SIG-M5 (cell line): ENCODE results near the gene MYB.

Experiments used
- DNase-seq: peaks from one replicate; lab custom pipeline; 2025; lab: John Stamatoyannopoulos, UW

MYB gene

DNA sequence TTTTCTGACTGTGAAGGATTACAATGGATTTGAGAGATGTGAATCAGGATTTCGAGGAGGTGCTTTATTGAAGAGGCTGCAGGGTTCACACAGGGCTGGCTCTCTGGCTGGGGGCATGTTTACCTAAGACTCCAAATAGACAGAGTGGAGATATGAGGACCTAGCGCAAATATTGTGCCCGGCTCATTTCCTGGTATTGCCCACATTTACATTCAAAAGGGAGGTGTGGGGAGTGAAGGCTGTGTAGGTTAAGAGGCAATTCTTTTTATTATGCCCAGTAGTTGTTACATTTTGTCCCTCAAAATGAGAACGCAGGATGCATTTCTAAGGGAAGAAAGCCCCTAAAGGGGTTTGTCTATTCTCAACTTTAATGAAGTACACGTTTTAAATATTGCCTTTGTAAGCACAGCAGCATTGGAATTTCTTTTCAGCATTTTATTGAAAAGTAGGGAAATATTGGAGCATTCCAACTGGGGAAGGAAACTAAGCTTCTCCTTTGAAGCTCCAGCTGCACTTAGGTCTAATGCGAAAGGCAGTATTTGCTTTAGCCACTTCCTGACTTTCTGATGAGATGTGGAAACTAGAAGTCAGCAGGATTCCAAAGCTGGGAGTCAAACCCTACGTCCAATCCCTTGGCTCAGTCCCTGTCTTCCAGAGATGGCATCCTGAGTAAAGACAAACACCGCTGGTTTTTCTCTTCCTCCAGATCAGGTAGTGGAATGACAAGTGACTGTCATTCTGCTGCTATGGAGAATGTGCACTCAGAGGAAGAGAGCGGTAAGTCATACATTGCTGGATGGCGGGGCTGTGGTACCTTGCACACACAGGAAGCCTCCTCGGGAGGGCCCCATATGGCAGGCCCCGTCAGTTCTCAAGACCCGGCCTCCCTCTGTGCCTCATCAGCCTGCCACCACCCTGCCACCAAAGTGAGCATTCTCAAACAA lies 70.7 kb downstream of the MYB start:
- no peak for DNase-seq

DNA sequence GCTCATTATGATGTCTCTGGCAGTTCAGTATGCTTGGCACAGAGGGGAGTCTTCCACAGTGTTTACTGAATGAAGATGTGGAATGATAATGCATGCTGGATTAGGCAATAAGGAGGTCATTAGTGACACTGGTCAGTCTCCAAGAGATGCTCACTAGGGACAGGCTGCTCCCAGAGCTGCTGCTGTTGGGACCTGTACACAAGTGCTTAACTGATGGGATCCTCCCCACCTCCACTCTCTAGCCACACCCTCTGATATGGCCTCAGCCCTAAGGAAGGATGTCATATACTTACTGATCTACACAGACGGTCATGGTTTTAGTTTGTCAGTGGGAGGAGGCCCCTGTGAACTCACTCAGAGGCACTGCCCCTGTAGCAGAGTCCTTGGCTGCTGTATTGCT lies 73.4 kb downstream of the MYB start:
- no peak for DNase-seq

DNA sequence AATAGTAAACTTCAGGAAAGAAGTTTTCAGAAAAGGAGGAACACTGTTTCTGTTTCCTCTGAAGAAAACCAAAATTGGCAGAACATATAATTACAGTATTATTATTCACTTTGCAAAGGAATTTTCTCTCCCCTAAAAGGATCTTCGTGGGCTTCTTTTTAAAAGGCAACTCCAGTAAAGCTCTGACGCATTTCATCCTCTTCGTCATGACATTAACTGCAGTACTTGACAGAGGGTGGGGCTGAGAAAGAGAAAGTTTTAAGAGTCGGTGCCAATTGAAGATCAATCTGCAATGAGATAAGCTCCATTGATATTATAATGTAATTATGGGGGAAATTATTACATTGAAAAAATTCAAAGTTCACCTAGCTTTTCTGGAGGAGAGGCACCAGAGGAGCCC lies 75.8 kb downstream of the MYB start:
- DNase-seq = no peak

DNA sequence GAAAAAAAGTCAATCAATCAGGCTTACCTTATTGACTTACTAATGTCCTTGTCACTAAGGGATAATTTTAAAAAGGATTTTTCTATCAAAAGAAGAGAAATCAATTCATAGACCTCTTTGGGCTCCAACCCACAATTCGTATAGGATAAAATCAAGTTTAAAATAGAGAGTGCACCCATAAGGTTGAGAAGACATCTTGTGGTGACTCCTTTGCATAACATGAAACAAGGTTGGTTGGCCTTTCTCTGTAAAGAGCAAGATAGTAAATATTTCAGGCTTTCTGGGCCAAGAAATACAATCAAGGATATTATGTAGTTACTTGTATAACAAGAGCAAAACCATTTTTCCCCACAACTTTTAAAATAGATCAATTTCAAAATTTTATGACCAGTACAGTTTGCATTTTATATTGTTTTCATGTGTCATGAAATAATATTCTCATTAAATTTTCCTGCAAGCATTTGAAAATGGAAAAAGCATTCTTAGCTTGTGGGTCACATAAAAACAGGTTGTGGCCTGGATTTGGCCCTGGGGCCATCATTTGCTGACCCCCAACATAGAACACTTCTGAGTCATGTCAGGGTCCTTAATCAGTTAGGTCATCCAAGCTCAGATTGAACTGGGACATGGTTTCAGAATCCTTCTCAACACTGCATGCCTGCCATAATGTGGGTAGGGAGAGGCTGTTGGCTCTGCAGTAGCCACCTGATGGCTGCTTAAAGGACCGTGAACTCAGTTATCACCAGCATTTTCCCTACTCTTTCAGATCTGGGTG lies 76.7 kb downstream of the MYB start:
- DNase-seq = no peak

DNA sequence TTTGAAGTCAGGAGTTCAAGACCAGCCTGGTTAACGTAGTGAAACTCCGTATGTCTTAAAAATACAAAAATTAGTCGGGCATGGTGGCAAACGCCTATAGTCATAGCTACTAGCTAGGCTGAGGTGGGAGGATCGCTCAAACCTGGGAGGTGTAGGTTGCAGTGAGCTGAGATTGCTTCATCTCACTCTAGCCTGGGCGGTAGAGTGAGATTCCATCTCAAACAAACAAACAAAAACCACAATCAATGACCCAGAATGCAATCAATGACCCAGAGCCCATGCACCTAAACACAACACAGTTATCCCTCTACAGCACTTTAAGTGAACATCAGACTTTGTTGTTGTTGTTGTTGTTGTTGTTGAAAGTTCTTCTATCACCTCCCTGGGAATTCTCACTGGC lies 77.9 kb downstream of the MYB start:
- no peak for DNase-seq

DNA sequence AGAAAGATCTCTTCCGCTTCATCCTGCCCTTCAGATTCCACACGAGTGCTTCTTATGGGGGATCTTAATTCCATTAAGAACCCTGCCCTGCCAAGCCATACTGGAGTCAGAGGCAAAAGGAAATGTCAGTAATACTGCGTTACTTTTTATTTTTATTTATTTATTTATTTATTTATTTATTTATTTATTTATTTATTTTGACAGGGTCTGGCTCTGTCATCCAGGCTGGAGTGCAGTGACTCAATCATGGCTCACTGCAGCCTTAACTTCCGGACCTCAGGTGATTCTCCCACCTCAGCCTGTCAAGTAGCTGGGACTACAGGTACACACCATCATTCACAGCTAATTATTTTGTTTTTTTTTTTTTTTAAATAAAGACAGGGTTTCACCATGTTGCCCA lies 79.5 kb downstream of the MYB start:
- no peak for DNase-seq

DNA sequence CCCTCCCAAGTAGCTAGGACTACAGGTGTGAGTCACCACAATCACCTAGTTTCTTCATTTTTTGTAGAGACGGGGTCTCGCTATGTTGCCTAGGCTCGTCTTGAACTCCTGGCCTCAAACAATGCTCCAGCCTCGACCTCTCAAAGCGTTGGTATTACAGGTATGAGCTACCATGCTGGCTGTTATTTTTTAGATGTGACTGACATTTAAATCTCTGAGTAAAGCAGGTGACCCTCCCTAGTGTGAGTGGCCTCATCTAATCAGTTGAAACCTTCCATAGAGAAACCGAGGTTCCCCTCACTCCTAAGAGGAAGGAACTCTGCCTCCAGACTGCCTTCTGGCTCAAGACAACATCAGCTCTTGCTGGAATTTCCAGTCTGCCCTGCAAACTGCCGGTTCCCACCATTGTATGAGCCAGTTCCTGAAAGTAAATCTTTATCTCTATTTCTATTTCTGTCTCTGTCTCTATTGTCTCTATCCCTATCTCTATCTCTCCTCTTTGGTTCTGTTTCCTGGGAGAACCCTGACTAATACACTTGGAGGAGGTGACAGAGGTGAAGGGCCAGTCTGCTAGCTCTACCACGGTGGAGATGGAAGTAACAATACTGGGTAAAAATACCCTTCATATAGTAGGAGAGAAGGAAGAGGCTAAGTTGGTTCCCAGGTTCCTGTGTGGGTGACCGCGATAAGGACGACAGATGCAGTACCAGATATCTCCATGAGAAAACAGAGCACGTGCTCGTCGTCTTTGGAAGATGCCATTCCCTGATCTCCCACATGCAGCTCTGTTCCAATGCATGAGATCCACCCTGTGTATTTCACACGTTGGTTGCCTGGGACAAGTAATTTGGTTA lies 81.0 kb downstream of the MYB start:
- DNase-seq = no peak

DNA sequence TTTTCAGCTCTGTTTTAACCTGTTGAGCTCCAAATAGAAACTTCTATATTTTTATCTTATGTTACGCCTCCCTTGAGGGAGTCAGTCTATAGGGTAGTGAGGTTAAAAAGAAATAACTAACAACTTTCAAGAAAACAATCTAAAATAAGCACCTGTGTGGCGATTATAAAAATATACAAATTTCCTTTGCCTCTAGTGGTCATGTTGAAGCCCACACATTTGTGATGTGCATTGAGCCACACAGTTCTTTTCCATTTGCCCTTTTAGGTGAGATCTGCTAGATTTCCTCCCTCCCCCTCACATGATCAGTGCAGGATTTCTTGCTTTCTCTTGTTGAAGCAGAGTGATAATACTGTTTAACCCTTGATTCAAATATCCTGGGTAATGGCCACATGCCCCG lies 84.2 kb downstream of the MYB start:
- no peak for DNase-seq

DNA sequence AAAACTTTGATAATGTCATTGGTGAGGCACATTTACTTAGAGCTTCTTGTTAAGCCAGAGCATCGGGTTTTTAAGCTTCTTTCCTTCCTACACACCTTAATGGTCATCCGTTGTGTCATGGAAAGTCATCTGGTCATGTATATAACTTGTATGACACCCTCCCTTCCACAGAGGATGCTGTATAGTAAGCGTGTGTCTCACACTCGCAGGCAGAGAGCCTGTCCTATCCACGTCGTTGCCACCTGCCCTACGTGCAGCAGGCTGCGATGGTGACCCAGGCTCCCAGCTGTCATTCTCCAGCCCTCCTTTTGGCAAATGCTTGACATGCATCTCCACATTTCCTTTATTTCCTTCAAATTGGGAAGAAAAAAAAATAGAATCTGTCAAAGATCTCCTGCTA lies 85.6 kb downstream of the MYB start:
- no peak for DNase-seq

DNA sequence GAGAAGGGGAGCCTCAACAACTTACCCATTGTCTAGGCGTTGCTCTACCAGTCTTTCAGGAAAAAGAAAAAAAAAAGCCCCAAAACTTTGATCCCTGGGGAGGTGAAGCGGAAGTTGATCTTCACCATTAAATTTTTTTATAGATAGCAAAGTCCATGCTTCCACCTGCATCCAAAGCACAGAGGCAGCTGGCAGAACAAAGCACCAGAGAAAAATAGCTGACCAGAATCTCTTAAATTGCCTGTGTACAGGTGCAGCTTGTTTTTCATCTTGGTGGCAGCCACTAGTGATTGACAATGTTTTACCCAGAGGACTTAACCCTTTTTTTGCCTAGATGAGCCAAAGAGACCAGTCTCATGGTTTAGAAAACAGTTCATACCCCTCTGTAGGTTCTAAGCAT lies 86.0 kb downstream of the MYB start:
- DNase-seq = no peak

DNA sequence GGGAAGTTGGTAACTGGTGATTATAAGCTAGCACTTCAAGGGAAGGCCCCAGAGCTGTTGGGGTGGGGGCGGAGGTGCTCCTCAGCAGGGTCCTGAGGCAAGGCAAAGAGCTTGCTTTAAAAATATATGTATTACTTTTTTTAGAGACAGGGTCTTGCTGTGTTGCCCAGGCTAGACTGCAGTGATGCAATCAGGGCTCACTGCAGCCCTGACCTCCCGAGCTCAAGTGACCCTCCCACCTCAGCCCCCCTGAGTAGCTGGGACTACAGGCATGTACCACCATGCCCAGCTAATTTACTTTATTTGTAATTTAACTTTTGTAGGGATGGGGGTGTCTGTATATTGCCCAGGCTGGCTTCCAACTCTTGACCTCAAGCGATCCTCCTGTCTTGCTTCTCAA lies 87.2 kb downstream of the MYB start:
- DNase-seq = no peak

DNA sequence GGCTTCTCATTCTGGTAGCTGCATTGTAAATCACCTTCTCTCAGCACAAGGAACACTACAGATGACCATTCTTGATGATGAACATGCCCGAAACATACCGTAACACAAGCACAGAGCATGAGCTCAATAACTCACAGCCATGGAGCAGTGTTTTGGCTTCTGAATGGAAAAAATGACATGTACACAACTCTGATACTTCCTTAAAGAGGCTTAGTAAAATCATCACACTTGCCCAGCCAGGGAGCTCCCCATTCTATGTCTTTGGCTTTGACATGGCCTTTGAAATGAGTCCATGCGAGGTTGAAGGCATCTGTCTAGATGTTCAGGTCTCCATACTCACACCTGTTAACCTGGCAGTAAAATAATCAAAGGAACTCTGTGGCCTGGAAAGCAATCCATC lies 87.6 kb downstream of the MYB start:
- no peak for DNase-seq
